H1 (cell line): ENCODE data around the gene GAB2. TPM values are rescaled to one million over a fixed set of nuclear protein-coding genes. Genes with fewer than 3 reads are reported as not detected.

Source experiments
- JUND ChIP-seq: IDR thresholded peaks from 2 replicates; pipeline ENCODE4 v1.6.1; 2011; ENCODE audit warnings: mild to moderate bottlenecking, improper control_type of control experiment, low read length
- polyA plus RNA-seq, 7 experiments: library from polyadenylated mRNA; depleted of rRNA in 3 of 7; stranded (reverse) in 5 of 7; unstranded in 2 of 7; fragments of >200 nt in 5 of 7; fragments of 200-250 nt in 2 of 7; gene quantifications; 1 replicate in 5 of 7; 2 replicates in 1 of 7; 4 replicates in 1 of 7; pipeline versions ENCODE4 v1.2.1 to v1.2.3, GENCODE V29; 2011 to 2013; ENCODE audit warnings: missing spikeins in 2 of 7, mixed read lengths in 2 of 7
- total RNA-seq: library from RNA; stranded (reverse); fragmentation: NEBNext Ultra II Directional; extraction: Animal tissue kit (Norgen Biotek cat#: 25700); gene quantifications from 2 replicates; pipeline ENCODE4 v1.2.1, GENCODE V29; 2021

GAB2 gene
- total and polyA plus RNA-seq, 2 of the 8 experiments (the other 6 are each of a cell fraction or from before 2014, with no cell fraction given): 6.3 to 14.0 TPM

DNA sequence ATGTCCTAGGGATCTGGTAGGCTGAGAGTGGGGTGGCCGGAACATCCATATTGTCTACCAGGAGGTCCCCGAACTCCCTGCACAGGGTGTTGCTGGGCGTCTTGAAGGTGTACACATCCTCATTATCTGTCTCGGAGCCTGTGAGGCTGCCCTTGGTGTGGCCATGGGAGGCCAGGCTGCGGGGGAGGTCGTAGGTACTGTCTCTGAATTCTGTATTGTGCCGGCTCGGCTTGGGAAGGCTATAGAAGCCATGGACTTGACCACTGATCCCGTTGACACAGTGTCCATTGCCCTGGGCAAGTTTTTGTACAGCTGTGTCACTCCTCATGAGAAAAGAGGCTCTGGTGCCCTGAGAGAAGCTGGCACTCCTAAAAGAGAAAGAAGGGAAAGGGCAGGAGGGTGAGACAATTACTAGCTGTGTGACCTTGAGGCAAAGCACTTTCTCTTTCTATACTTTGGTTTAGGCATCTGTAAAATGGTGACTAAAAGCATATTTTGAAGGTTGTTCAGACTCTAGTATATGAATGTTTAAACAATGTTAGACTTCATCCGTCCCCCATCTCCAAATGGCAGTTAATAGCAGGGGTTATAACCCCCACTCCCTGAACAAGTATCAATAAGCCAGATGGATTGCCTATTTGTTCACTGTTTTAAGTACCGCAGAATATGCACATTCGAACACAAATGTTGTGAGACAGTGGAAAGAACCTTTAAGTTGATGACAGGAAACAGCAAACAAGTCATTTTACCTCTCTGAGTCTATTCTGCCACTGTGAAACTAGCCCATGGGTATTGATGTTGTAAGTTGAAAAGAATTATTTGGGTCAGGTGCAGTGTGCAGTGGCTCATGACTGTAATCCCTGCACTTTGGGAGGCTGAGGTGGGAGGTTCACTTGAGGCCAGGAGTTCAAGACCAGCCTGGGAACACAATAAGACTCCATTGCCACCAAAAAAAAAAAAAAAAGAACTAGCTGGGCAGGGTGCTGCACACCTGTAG lies 190.6 kb downstream of the GAB2 start (continued):
- TF ChIP-seq JUND: no peak
